SHP77 (cell line): ENCODE results near the gene PHF3.
"Not testable (repeated sequence)": the region's sequence is repeated elsewhere in the genome, so short reads cannot be mapped to it uniquely, and the experiment has no call there.

Experiments
- DNase-seq, 2 experiments: peaks; one replicate each; lab custom pipeline; 2025; lab: John Stamatoyannopoulos, UW

The PHF3 gene

DNA sequence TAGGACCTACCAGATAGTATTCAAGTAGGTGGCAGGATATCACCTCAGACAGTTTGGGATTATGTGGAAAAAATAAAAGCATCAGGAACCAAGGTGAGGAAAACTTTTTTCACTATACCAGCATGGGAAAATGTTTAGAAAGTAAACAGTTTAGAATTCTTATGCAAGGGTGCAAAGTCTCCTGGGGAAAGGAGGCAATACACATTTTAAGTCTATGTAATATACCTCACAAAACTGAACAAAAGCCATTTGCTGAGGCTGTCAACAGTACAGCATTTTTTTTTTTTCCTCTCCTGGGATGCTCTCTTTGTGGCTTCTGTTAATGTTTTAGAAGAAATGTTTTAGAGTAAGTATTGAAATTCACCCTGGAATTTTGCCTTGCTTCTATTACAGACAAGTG is 73.5 kb downstream of the PHF3 start:
- DNase-seq: no peak

DNA sequence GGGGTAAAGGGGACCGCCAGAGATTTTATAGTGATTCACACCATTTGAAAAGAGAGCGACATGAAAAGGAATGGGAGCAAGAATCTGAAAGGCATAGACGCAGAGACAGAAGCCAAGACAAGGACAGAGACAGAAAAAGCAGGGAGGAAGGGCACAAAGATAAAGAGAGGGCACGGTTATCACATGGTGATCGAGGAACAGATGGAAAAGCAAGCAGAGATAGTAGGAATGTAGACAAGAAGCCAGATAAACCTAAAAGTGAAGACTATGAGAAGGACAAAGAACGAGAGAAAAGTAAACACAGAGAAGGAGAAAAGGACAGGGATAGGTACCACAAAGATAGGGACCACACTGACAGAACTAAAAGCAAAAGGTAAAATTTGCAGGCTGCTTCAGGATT is 77.7 kb downstream of the PHF3 start:
- no peak for DNase-seq

DNA sequence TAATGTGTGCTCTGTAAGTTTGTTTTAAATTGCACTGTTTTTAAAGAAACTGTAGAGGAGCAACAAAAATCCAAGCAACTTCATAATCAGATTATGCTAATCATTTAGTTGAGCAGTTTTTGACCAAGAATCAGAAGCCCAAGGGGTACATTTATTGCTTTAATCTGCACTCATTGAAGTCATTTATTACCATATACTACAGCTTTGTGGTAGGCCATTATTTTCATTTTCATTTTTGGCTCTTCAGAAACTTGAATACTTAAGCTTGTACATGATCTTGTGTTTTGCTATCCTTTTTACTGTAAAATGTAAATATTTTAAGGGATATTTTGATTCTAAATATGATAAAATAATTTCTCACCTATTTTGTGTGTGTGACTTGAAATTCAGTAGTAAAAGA is 78.5 kb downstream of the PHF3 start:
- no peak for DNase-seq

DNA sequence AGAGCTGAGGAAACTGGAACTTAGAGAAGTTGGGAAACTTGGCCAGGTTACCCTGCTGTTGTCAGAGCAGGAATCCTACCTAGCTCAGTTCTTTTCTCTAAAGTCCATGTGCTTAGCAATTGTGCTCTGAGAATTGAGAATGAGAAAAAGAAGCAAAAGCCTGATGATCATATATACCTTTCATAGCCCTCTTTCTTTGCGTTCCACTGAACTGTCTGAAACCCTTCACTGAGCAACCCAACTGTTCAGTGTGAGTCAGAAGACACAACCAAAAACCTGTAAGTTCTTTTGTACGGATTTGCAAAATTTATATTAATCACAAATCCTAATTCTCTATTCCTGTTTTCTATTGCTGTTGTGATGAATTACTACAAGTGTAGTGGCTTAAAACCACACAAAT is 80.6 kb downstream of the PHF3 start:
- DNase-seq: no peak

DNA sequence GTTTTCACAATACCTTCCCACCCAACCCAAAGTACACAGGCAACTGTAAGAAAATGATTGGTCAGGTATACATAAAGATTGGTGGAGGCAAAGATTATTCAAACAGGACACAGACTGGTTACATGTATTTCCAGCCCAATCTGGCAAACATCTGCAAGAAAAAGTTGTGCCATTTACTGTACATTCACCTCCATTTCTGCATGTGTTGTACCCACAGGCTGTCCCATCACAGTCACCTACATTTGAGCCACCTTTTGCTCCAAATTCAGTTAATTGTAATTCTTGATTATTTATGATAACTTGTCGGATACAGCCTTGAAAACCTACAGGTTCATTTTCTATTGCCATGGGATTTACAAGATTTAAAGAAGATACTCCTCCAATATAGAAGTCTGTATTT is 85.6 kb downstream of the PHF3 start:
- no peak for DNase-seq

DNA sequence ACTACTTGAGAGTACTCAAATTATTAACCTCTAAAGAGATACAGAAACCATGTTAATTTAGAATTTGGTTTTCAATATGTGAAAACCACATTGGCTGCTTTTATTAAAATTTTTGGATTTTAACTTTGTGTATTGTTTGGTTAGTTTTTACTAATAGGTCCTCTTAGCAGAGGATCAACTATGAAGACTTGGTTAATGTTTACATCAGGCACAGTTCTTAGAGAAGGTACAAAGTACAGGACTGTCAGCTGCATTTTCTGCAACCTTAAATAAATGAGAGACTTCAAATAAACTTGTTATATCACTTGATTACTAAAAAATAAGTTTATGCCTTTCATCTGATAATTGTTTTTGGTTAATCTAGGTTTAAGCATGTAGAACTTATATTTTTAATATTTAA is 89.1 kb downstream of the PHF3 start:
- DNase-seq: no peak

DNA sequence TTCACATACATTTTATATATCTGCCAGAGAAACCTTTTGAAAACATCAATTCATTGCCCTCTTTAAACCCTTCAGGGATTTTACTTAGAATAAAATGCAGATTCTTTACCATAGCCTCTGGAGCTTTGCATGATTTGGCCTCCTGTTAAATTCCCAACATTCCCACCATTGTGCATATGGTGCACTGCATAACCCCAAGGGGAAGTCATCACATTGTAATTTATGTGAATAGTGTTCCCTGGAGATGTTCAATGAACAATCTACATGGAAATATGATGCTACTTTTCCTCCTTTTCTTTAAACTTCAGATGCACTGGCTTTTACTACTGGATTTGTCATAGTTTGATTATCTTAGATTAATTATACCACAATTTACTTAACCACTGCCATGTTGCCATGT is 94.7 kb downstream of the PHF3 start:
- DNase-seq: no peak

DNA sequence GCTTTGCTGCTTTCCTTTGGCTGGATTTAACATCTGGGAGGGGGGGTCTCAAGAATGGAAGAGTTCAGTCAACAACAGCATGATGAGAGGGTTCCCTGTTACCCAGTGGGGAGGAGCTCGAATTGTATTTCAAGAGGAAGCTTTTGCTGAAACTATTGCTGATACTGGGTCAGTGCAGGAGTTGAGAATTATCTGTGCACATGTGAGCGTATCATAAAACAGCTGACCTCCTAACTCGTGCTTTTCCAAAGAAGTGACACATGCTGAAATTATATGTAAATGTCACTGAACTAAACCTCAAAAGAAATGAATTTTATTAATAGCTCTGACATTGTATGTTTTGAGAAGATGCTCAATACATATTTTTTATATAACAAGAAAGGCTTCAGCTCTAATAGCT is 96.3 kb downstream of the PHF3 start:
- DNase-seq: no peak

DNA sequence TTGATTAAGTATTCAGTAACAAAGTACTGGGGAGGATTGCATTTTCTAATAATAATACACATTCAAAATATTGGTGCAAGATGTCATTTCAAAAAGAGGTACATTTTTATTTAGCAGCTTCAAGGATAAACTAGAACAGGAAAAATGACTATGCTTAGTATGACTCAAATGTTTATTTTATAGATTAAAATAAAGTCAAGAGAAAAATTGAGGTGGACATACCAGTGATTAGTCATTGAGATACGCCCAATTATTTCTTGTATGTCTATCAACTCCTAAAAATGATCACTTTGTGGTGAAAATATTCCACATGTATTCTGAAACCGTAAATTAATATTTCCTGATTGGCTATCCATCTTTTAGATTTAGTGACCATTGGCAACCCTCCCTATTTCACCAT is 96.7 kb downstream of the PHF3 start:
- no peak for DNase-seq

DNA sequence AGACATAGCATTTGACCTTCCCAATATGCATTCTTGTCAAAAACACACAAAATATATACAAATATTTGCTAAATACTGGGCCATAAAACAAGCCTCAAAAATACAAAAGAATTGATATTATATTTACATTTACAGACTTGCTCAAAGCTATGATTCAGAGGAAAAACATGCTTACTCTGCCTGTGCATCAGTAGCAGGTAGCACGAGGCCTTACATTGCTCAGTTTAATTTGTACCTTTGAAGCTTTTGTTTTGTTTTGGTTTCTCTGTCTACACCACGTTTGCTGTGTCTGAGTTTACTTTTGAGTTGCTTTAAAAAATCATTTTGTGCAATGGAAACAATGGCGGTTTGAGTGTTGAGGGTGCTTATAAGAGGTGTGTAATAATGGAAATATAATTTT is 99.3 kb downstream of the PHF3 start:
- DNase-seq: no peak

DNA sequence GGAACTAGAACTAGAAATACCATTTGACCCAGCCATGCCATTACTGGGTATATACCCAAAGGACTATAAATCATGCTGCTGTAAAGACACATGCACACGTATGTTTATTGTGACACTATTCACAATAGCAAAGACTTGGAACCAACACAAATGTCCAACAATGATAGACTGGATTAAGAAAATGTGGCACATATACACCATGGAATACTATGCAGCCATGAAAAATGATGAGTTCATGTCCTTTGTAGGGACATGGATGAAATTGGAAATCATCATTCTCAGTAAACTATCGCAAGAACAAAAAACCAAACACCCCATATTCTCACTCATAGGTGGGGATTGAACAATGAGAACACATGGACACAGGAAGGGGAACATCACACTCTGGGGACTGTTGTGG is 102.6 kb downstream of the PHF3 start:
- not testable (repeated sequence) for DNase-seq

DNA sequence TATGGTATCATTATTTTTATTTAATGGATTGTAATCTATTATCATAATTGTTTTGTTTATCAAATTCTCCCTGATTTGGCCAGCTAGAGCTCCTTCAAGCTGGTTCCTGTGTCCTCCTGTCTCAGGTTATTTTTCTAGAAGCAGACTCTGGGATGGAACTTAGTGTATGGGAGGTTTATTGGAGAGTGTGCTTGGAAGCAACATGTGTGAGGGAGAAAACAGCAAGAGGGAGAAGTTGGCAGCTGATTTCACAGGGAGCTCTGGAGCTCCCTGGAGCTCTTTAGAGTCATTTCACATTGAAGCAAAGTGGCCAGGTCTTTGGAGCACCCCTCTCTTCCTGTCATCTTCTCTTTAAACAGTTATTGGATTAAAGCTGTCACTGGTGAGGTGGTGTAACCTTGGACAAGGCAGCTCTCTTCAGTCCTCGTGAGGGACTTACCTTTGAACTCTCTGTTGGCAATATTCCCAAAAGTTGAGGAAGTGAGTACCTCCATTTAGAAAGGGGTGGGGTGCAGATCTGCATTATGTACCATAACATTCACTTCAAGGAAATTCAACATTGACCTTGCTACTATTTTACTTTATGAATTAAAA is 103.6 kb downstream of the PHF3 start:
- no peak for DNase-seq

DNA sequence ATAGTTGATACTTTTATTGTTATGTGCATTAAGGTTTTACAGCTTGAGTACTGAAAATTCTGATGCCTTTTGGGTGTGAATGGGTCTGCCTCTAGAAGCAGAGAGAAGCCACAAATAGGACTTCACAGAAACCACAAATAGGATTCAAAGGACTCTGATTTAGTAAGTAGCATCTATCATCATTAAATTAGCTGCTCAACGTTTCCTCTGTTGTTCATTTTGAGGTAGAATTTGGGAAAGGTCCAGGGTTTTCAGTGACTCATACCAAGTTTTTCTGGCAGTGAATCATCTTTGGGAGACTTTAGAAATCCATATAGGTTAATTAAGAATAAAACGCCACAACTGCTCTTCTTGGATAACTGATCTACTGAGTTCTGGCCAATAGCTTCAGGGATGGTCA is 105.1 kb downstream of the PHF3 start:
- DNase-seq: no peak

DNA sequence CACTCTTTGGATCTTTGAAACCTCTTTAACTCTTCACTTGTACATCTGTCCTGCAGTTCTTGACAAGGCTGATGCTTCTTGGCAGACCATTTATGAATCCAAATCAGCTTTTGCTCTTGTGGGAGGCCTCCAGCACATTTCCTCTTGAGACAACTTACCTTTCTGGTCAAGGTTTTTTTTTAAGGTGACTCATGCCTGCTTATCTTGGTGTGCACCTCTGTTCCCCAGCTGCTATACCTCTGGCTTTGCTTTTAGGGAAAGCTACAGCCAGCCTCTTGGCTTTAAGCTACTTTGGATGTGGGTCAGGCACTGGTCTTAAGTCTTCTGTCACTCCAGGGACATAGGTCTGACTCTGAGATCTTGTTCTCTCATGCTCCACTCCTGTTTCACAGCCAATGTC is 106.5 kb downstream of the PHF3 start:
- no peak for DNase-seq

DNA sequence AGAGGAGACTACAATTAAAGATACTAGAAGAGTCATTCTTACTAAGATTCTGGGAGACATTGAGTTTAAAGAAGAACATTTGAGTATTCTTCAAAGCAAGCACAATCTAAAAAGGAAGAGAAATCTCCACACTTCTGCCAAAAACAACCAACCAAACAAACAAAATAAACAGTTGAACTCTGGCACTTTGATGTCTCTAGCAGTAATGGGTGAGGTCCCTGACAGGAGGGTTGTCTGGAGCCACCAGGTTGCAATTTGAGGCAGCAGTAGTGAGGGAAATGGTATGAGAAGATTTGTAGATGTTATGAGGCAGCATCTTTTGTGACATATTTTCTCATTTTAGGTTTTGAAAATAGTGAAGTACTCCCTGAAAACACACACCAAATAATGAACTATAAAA is 108.1 kb downstream of the PHF3 start:
- DNase-seq: no peak

DNA sequence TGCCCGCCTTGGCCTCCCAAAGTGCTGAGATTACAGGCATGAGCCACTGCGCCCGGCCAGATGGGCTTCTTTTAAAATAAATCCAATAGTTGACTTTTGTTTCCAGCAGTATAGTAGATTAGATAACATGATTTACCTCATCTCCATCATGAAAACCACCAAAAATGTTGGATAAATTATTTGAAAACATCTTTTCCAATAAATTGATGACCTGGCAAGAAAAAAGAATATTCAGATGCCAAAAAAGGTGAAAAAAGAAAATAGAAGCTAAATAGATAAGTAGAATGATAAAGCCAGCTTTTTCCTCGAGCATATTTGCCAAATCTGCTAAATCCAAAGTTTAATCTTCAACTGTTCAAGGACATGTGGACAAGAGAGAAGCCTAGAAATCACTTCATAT is 109.2 kb downstream of the PHF3 start:
- no peak for DNase-seq

DNA sequence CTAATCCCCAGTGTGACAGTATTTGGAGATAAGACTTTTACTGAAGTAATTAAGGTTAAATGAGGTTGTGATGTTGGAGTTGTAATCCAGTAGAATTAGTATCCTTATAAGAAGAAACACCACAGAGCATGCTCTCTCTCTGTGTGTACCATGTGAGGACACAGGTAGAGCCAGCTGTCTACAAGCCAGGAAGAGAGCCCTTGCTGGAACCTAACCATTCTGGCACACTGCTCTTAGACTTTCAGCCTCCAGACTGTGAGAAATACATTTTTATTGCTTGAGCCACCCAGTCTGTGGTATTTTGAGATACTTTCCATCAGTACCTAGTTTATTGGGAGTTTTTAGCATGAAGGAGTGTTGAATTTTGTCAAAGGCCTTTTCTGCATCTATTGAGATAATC is 110.2 kb downstream of the PHF3 start:
- DNase-seq: no peak

DNA sequence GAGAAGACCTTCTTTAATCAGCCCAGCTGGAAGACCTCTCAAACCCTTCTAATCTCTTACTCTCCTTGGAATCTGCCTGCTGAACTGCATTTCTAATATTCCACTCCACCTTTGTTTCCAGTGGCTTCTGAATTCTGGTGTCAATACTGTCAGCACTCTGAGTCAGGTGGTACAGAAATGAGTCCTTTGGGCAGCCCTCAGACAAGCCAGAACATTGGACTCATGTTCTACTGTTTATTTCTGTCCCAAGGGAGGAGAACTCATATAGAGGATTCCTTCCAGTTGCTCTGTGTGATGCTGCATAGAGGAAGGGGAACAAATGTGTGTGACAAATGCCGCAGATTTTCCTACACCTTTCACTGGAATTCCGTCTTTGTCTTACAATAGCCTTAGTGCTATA is 114.8 kb downstream of the PHF3 start:
- no peak for DNase-seq

DNA sequence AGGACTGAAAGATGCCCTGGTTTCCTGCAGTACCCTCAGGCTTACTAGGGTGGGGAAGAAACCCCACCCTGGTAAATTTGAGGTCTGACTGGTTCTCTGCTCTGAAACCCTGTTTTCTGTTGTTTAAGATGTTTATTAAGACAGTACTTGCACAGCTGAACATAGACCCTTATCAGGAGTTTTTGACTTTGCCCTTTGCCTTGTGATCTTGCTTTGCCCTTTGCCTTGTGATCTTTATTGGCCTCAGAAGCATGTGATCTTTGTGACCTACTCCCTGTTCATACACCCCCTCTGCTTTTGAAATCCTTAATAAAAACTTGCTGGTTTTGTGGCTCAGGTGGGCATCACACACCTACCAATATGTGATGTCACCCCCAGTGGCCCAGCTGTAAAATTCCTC is 121.7 kb downstream of the PHF3 start:
- not testable (repeated sequence) for DNase-seq

DNA sequence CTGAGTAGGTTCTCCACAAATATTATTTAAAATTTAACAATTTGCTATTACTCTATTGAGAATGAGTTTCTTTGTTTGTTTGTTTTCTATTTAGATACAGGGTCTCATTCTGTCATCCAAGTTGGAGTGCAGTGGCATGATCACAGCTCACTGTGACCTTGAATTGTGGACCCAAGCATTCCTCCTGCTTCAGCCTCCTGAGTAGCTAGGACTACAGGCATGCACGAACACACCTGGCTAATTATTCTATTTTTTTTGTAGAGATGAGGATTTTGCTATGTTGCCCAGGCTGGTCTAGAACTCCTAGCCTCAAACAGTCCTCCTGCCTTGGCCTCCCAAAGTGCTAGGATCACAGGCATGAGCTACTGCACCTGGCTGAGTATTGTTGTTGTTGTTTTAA is 122.2 kb downstream of the PHF3 start:
- no peak for DNase-seq

DNA sequence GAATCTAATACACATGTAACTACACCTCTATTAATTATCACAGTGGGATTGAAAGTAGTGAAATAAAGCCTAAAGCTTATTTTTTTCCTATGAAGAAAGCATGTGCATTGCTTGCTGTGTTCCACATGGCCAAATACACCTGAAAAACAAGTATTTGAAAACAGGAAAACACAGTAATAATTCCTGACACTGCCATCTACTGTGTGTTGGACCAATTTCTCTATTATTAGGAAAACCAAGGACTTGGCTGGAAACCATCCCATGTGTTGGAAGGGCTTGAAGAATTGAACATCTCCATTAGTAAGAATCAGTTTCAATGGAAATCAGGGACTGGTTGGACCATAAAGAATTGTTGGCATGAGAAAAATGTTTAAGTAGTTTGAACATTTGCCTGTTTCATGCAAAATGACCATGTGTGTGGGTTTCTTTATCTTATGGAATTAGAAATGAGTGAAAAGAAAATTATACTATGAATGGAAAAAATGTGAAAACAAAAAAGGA is 124.1 kb downstream of the PHF3 start:
- no peak for DNase-seq

DNA sequence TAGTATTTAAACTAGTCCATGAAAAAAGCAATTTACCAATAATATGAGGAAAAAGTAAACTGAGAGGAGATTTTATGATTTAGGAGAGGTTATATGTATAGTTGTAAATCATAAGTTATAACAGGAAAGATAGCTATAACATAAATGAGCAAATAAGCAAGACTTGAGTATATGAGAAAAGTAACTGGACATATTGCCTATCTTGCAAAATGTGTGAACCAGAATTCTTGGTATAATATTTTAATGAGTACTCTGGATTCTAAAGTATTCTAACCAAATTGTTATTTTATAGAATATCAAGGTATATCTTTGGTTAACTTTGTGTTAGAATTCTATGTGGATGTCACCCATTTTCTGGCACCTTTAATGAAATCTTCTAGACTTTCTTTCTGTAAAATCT is 124.6 kb downstream of the PHF3 start:
- no peak for DNase-seq

DNA sequence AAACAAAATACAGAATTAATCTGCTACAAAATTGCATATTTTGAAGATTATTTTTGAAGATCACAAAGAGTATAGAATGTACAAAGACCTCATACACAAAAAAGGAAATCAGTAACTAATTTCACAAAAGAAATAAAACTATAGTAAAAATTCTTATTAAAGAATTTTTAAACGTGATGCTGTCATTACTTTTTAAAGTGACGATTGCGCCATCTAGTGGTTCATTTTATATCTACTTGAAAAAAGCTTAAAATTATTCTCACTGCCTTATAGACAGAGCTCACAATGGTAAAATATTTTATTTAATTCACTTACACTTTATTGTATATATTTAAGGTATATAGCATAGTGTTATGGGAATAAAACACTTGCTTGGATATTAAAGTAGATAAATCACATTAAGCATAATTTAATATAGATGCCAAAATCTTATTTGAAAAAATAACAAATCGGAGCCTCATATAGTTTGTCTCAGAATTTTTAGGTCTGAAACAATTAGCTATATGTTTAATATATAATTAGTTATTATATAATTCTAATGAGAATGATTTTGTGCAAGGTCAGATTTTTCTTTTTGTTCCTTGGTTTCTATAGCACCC is 128.8 kb downstream of the PHF3 start:
- peak in 1 of 2 experiments; percentile 2 for DNase-seq
